ENCODE results near the gene RASL11B. TPM values are rescaled to one million over a fixed set of nuclear protein-coding genes. Genes with fewer than 3 reads are reported as not detected.

The RASL11B gene
- total RNA-seq, 1 donor from 2014 or later: not detected

- no peak for DNase-seq (ENCODE audit: low read depth, low spot score)
These were observed 50.5 kb downstream of the RASL11B start for GRCh38 chr4:52912608-52913007.

- no peak for DNase-seq (ENCODE audit: low read depth, low spot score)
These were observed 52.0 kb downstream of the RASL11B start for GRCh38 chr4:52914051-52914605.

- DNase-seq (ENCODE audit: low read depth, low spot score): no peak
These were observed 53.1 kb downstream of the RASL11B start for GRCh38 chr4:52915191-52915590.

- no peak for DNase-seq (ENCODE audit: low read depth, low spot score)
These were observed 53.7 kb downstream of the RASL11B start for GRCh38 chr4:52915730-52916300.

Other genes starting within 250 kb of the RASL11B start
- 12.7 and 17.8 TPM in 2 replicates for gene USP46, start 203.0 kb upstream of the RASL11B start, total RNA-seq
- gene ERVMER34-1, start 110.9 kb upstream of the RASL11B start, total RNA-seq: under 0.01 TPM in 1 of 2 replicates, not detected in the other

All from pulmonary artery endothelial cell (primary cell).